NOMO-1 (cell line): ENCODE data around the gene FARP1.

ENCODE experiments used
- DNase-seq, 2 experiments: peaks; one replicate each; lab custom pipeline; 2025; ENCODE audit not compliant: unreplicated experiment in 2 of 2; lab: John Stamatoyannopoulos, UW

Gene FARP1

DNA sequence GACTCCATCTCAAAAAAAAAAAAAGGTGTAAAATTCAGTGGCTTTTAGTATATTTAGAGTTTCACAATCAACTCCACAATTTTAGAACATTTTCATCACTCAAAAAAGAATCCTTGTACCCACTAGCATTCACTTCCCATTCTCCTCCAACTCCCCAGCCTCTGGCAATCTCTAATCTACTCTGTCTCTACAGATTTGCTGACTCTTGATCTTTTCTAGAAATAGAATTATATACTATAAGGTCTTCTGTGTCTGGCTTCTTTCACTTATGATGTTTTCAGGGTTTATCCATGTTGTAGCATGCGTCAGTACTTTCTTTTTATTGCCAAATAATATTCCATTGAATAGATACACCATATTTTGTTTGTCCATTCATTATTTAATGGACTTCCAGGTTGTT, 8.0 kb upstream of the FARP1 start:
- no peak for DNase-seq

DNA sequence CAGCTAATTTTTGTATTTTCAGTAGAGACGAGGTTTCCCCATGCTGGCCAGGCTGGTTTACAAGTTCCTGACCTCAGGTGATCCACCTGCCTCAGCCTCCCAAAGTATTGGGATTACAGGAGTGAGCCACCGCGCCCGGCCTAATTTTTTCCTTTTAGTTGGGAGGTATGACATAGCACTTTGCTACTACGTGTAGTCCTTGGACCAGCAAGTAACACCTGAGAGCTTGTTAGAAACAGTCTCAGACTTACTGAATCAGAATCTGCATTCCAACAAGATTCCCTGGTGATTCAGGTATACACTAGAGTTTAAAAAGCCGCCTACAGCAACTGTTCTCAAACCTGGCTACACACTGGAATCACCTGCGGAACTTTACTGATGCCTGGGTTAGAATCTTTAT, 1.8 kb upstream of the FARP1 start:
- no peak for DNase-seq

DNA sequence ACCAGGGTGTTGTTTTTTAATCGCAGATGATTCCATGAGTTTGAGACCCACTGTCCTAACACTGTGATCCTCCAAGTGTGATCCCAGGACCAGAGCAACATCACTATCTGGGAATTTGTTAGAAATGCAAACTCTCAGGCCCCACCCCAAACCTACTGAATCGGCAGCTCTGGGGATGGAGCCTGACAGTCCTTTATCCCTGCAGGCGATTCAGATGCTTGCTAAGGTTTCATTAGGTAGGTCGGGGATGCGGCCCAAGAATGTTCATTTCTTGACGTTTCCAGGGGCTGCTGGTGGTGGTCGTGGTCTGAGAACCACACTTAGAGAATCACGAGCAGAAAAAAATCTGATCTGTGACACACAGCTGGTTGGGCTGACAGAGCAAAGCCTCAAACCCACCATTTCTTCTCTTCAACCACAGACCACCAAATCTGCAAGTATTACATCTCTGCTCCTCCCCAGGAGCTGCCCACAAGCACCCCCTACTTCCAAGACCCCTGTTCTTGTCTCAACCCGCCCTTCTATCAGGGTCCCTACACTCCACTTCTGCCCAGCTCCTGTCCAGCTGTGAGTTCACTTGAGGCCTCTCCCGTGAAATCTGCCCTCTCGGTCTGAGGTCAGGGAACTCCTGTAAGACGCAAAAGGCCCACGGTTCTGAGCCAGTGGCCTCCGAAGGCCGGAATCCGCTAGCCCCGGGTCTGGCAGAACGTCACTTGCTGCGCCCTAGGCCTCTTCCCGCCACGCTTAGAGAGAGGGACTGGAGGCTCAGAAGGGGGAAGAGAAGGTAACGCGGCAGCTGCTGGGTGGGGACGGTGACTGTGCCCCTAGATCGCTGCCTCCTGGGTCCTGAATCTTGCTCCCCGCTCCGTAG, 1.1 kb upstream of the FARP1 start:
- no peak for DNase-seq

DNA sequence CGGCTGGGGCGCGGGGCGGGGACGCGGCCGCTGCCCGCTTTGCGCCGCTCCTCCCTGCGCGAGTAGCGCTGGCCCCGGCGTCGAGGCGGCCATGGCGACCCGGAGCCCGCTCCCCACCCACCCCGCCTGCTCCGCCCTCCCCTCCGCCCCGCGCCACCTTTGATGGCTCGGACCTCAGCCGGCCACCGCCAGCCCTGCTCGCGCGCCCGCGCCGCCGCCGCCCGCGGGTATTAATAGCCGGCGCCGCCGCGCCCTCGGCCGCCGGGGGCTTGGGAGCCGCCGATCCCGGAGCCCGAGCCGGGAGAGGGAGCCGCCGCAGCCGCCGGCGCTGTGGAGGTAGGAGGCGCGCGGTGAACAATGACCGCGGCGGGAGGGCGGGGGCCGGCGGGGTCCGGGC, 261 bp downstream of the FARP1 start:
- no peak for DNase-seq

DNA sequence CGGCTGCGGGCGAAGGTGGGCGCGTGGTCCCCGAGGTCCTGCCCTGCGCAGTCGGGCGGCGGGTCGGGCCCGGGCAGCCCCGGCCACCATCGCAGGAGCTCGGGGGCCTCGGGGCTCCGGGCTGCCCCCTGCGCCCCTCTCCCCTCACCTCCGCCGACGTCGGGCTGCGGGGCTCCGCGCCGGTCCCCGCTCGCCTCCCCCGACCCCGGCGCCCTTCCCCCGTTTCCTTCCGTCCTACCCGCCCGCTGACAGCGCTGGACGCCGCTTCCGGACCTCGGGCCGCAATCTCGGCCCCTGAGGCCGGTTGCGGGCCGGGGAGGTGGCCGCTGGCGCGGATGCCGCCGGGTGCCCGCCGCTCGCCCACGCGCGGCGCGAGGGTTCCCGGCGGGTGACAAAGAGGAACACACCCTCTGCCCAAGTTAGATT, 720 bp downstream of the FARP1 start:
- no peak for DNase-seq

DNA sequence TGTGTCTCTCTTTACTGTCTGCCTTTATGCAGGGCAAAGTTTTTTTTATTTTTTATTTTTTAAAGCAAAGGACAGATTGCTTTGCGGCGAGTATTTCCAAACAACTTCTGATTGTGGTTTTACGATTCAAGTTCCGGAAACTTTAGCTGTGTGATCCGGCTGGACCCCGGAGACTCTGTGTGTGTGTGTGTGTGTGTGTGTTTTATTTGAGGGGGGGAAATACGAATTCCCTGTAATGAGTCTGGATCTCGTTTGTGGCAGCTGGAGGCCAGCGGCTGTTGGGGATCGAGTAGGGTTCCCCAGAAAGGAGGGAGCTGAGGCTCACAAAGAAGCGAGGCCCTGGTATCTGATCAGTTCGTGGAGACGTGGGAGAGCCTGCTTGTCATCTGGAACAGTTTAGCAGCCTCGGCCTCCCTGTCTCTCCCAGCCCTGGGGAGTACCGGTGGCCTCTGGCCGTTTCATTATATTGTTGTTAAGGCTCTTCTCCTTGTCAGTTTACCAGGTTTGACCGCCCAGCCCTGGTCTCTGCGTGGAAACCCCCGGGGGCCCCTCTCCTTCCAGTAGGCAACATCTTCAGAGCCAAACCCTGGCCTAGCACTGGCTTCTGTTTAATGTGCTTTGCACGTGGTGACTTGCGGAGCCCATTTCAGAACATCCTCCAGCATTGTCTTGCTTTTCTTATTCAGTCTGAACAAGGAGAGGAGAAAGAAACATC, 1.3 kb downstream of the FARP1 start:
- DNase-seq: peak in 1 of 2 experiments; percentile 8

DNA sequence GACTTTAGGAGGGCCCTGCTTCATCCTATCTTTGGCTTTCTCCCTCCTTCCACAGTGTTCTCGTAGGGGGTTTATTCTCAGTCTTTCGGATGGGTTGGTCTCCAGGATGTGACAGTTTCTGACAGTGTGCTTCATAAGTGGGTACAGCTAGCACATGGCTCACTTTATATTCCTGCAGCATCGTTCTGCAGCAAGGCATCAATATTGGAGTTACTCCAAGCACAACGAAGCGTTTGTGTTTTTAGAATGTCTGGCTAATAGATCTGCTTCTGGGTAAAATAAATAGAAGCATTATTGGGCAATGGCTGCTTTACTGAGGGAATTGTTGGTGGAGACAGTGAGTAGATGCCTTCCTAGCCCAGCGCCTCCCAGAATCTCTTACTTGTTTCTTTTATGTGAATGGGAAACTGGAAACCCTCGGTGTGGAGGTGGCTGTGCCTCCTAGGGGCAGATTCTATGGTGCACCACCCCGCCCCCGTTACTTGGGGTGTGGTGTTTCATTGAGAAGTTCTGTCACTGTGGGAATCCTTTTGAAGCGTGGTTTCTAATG, 2.0 kb downstream of the FARP1 start:
- DNase-seq: no peak

DNA sequence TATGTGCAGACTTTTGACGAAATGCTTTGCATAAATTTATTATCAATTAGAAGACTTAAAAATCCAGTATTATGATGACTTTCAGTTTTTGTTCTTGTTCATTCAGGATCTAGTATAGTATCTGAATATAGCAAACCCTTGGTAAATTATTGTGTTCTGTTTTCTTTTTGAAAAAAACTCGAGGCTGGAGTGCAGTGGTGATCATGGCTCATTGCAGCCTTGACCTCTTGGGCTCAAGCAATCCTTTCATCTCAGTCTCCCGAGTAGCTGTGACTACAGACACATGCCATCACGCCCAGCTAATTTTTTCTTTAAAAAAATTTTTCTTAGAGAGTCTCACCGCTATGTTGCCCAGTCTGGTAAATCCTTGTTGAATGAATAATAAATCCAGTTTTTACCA, 4.6 kb downstream of the FARP1 start:
- no peak for DNase-seq

DNA sequence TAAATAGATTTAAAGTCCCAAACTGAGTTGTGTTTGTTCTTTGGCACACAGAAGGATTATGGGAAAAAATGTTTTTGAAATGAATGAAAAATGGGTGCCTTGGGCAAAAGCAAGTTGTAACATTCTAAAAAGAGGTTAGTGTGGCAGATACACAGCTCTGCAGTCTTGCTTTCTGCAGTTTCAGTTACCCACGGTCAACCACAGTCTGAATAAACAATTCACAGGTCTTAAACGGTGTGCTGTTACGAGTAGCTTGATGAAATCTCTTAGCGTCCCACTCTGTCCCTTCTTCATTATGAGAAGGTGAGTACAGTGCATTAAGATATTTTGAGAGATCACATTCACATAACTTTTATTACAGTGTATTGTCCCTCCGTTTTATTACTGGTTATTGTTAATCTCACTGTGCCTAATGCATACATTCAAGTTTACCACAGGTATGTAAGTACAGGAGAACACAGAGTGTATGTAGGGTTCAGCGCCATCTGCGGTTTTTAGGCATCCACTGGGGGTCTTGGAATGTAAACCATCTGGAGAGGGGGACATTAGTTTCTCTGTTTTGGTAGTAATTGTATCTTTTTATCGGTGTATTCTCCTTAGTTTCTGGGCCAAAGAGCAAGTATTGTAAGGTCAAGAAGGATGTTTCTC, 8.1 kb downstream of the FARP1 start:
- DNase-seq: no peak

DNA sequence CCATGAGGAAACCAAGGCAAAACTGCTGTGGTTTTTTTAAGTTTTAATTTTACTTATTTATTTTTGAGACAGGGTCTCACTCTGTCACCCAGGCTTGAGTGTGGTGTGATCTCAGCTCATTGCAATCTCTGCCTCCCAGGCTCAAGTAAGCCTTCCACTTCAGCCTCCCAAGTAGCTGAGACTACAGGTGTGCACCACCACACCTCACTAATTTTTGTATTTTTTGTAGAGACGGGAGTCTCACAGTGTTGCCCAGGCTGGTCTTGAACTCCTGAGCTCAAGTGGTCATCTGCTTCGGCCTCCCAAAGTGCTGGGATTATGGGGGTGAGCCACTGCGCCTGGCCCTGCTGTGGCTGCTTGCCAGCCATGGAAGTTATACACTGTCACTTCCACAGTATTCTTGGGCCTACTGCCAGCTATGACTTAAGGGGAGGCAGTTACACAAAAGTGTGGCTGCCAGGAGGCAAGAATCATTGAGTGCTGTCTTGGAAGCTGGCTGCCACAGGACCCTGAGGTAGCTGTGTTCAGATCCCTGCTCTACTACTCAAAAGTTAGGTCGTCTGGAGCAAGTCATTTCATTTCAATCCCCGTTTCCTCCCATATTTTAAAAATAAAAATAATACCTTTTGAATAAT, 12.7 kb downstream of the FARP1 start:
- DNase-seq: no peak

DNA sequence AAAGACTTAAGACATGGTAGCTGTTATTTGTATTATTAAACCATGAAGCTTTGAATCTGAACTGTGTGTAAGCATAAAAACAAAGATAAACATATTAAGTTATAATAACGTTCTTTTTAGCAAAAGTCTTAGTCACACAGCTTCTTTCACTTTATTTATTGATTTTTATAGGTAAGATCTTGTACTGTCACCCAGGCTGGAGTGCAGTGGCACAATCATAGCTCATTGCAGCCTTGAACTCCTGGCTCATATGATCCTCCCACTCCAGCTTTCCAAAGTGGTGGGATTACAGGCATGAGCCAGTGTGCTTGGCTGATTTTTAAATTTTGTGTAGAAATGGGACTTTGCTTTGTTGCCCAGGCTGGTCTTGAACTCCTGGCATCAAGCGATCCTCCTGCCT, 13.4 kb downstream of the FARP1 start:
- no peak for DNase-seq

DNA sequence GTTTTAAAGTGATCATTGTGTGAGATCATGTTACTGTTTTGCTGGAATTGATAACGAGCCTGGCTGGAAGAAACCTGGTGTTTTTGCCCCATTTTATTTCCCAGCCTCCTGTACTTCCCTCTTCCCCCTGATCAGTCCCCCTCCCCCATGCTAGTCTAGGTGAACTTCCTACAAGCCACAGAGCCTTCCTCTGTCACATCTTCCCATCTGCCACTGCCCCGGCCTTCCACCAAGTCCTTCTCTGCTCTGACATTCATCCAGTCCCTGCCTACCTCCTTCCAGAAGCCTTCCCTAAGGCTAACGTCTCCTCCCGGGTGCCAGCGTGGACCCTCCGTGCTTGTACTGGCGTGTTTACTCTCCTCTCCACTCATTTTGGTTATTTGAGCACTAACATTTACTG, 14.3 kb downstream of the FARP1 start:
- no peak for DNase-seq

DNA sequence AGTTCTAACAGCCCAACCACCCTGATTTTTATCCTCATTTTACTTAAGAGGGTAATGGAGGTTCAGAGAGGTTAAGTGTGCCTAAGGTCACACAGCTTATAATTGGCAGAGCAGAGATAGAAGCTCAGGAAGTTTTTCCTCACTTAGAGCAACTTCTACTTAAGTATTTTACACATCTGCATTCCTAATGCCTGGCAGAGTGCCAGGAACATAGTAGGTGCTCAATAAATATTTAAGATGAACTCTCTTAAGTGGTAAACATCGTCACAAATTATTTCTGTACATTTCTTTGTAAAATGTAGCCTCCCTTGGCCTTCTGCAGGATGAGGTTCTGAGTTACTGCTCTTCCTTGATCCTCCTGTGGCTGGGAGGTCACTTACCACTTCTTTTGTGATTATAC, 14.7 kb downstream of the FARP1 start:
- no peak for DNase-seq

DNA sequence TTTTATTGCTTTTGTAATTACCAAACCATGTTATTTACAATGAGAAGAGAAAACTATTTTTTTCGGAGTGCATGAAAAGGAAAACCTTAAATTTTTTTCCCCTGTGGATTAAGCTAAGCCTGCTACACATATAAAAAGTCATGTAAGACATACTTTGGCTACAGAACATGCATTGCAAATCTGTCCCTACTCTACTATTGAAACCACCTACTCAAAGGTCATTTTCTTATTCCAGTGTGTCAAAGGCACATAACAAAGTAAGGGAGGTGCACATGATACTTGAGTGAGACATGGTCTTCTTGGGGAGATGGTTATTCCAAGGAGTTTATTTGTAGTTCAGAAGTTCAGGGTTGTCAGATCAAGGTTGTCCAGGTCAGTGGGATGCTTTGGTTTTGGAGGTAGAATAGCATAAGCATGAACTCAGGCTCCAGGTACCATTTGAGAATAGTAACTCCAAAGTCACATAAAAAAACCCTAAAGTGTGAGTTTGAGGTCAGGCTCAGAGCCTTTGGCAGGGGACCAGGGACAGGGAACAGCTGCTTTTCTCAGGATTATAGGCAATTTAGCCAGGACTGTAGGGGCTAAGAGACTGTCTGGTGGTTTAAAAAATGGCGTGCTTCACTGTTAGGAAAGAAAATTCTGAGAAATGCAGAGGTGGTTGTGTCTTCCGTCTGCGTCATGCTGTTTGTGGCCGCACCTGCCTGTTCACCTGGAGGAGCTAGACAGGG, 15.4 kb downstream of the FARP1 start:
- no peak for DNase-seq

DNA sequence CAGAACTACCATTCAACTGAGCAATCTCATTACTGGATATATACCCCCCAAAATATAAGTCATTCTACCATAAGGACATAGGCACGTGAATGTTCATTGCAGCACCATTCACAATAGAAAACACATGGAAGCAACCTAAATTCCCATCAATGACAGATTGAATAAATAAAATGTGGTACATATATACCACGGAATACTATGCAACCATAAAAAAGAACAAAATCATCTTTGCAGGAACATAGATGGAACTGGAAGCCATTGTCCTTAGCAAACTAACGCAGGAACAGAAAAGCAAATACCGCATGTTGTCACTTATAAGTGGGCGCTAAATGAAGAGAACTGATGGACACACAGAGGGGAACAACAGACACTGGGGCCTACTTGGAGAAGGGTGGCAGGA, 20.0 kb downstream of the FARP1 start:
- no peak for DNase-seq

DNA sequence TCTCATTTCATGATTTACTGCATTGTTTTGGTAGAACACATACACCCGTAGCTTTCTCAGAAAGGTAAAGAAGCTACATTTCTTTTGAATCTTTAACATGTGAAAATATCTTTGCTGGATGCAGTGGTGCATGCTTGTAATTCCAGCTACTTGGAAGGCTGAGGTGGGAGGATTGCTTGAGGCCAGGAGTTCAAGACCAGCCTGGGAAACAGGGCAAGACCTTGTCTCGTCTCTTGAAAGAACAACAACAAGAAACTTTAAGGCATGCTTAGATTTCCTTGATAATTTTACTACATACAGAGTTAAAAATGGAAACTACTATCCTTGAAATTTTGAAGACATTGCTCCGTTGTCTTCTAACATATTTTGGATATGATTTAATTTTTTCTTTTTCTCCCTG, 26.4 kb downstream of the FARP1 start:
- DNase-seq: no peak

DNA sequence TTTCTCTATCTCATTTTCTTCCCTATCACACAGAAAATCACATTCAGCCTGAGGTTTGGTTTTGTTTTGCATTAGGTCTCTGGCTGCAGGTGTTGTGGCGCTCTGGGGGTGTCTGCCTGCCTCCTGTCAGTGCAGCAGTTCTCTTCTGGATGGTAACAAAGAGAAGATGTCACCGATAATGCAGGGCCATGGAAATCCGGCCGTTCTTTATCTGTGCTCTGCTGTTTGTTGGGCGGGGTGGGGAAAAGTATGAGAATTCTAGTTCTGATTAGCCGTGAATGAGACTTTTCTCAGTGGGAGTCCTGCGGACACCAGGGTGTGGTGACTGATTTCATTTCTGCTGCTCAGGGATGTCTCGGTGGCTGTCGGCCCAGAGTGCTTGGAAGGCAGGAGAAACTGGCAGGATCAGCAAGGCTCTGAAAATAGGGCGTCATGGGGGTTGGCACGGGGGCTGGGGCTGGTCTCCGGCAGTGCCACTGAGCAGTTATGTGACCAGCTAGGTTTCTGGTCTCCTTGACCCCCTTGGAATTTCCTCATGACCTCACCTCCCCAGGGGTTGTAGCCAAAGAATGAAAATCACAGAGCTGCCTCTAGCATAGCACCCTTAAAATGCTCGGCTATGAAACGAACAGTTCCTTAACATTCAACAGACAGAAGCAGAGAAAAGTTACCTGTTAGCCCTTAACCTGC, 29.2 kb downstream of the FARP1 start:
- DNase-seq: no peak

DNA sequence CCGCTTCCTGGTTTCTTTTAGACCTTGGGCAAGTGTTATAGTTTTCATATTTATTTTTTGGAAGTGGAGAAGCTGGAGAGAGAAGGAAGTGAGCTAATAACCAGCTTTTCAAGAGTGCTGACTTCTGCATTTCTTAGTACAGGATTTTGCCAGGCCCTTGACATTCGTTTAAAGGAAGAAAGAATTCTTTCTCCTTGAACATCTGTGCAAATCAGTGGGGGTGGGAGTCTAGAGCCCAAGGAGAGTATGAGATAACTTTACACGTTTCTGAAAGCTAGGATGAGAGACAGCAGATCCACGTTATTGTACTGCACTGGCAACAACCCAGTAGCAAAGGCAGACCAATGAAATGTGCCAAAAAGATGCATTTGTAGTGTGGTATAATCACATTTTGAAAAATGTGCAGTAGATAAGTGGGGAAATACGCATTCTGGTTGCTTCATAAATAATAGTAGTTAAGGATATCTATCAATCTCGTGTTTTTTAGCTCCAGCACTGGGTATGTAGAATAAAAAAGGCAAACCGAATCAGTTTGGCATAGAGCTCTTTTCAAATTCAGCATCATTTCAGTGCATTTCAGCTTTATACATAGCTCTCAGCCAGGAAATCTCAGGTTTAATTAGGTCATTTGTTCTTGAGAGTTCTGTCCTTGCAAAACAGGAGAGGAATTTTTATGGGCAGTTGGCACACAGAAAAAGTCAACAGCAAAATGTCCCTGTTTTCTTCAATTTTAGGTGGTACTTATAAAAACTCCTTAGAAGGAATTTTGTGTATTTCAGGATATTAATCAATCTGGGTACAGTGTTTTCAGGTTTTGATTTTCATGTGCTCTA, 29.9 kb downstream of the FARP1 start:
- DNase-seq: no peak
